HCT116 (cell line): ENCODE data around the gene SNAPC2. TPM values are rescaled to one million over a fixed set of nuclear protein-coding genes. Genes with fewer than 3 reads are reported as not detected.

Experiments
- ATAC-seq: fragments of 200-7000 bp; cut with Tn5 transposase; 2 replicates; pipeline ENCODE4 v1.9.1; 2020; ENCODE audit warnings: mild to moderate bottlenecking, moderate library complexity
- BruUV-seq: library from RNA; stranded (reverse); fragments of 400-500 nt; replicated peaks from 2 replicates; lab custom pipeline; 2021; lab: Mats Ljungman, UMichigan
- CTCF ChIA-PET: fragments of 300-600 bp; sonication (Branson Sonifier 250); formaldehyde crosslinking; loops from one replicate; lab custom pipeline; 2021; ENCODE audit warnings: antibody characterized with exemption; lab: Charles Lee
- POLR2A ChIA-PET: fragments of 300-600, 350-600 bp; sonication (Branson Sonifier 250); formaldehyde crosslinking; loops from one replicate; lab custom pipeline; 2021; ENCODE audit warnings: antibody characterized with exemption; lab: Charles Lee
- RAD21 ChIA-PET, 2 experiments: fragments of 300-600 bp; sonication (Branson Sonifier 250); formaldehyde crosslinking; loops; one replicate each; lab custom pipeline; 2023; ENCODE audit warnings: low total read pairs in 2 of 2; ENCODE audit not compliant: uncharacterized antibody in 2 of 2, unreplicated experiment in 2 of 2, low non-redundant PET in 1 of 2; lab: Charles Lee
- DNase-seq: peaks from one replicate; pipeline ENCODE4 v3.0.0-alpha.2; 2010; ENCODE audit warnings: low read depth, low spot score
- H2AFZ ChIP-seq: fragments of 200-600 bp; shearing (Covaris generic), sonication (generic); 2 replicates; pipeline ENCODE4 v1.6.1; 2017; ENCODE audit warnings: low read depth, mixed run types, mixed read lengths, antibody characterized with exemption, low read length; ENCODE audit not compliant: poor library complexity, severe bottlenecking
- H3K27ac ChIP-seq: 2 replicates; pipeline ENCODE4 v1.5.1; 2012; ENCODE audit warnings: low read depth, low read length
- H3K27me3 ChIP-seq: fragments of 200-600 bp; sonication (generic); 2 replicates; pipeline ENCODE4 v1.6.1; 2016; ENCODE audit warnings: mixed run types, low read length, mixed read lengths; ENCODE audit not compliant: insufficient read depth
- H3K36me3 ChIP-seq, 2 experiments: fragments of 200-500 bp in 1 of 2; fragments of 200-600 bp in 1 of 2; sonication (Bioruptor generic) in 1 of 2; sonication (generic) in 1 of 2; 2 replicates each; pipeline versions ENCODE4 v1.5.1 to v1.6.1; 2014 to 2016; ENCODE audit warnings: low read length in 2 of 2, inconsistent platforms in 1 of 2, mixed read lengths in 1 of 2, mixed run types in 1 of 2; ENCODE audit not compliant: insufficient read depth in 2 of 2, control insufficient read depth in 1 of 2
- H3K4me1 ChIP-seq, 2 experiments: fragments of 200-600 bp in 1 of 2; sonication (generic) in 1 of 2; 2 replicates each; pipeline versions ENCODE4 v1.5.1 to v1.6.1; 2012 to 2017; ENCODE audit warnings: low read length in 2 of 2, inconsistent platforms in 1 of 2, mild to moderate bottlenecking in 1 of 2, mixed read lengths in 1 of 2, mixed run types in 1 of 2, moderate library complexity in 1 of 2; ENCODE audit not compliant: insufficient read depth in 2 of 2, control insufficient read depth in 1 of 2
- H3K4me2 ChIP-seq: fragments of 200-600 bp; sonication (generic); 2 replicates; pipeline ENCODE4 v1.6.1; 2017; ENCODE audit warnings: mixed run types, low read length, mixed read lengths
- H3K4me3 ChIP-seq, 2 experiments: fragments of 200-600 bp in 1 of 2; sonication (generic) in 1 of 2; replicated peaks in 1 of 2; 2 replicates each; pipeline ENCODE4 v1.5.1; 2011 to 2016; ENCODE audit warnings: low read length in 2 of 2, control low read depth in 1 of 2, low read depth in 1 of 2, mild to moderate bottlenecking in 1 of 2, mixed read lengths in 1 of 2, mixed run types in 1 of 2
- H3K79me2 ChIP-seq: fragments of 200-600 bp; sonication (generic); 2 replicates; pipeline ENCODE4 v1.6.1; 2017; ENCODE audit warnings: mild to moderate bottlenecking, mixed run types, low read length, moderate library complexity, mixed read lengths; ENCODE audit not compliant: insufficient read depth
- H3K9ac ChIP-seq: fragments of 200-600 bp; sonication (generic); 2 replicates; pipeline ENCODE4 v1.6.1; 2016; ENCODE audit warnings: low read length, mixed read lengths
- H3K9me2 ChIP-seq: fragments of 200-600 bp; sonication (generic), shearing (Covaris generic); 2 replicates; pipeline ENCODE4 v1.6.1; 2017; ENCODE audit warnings: mixed run types, mild to moderate bottlenecking, moderate library complexity; ENCODE audit not compliant: insufficient read depth
- H3K9me3 ChIP-seq, 2 experiments: fragments of 200-500 bp in 1 of 2; fragments of 200-600 bp in 1 of 2; sonication (Bioruptor generic) in 1 of 2; sonication (generic) in 1 of 2; 2 replicates each; pipeline ENCODE4 v1.6.1; 2014 to 2017; ENCODE audit warnings: low read length in 2 of 2, mixed read lengths in 2 of 2, inconsistent platforms in 1 of 2, low read depth in 1 of 2, mild to moderate bottlenecking in 1 of 2, mixed run types in 1 of 2, moderate library complexity in 1 of 2; ENCODE audit not compliant: control insufficient read depth in 1 of 2, insufficient read depth in 1 of 2
- H4K20me1 ChIP-seq: fragments of 200-600 bp; sonication (generic), shearing (Covaris generic); 2 replicates; pipeline ENCODE4 v1.6.1; 2017; ENCODE audit warnings: mixed run types, mild to moderate bottlenecking, moderate library complexity; ENCODE audit not compliant: insufficient read depth
- ATF3 ChIP-seq: IDR thresholded peaks from 2 replicates; pipeline ENCODE4 v1.6.1; 2012
- CBX3 ChIP-seq: IDR thresholded peaks from 2 replicates; pipeline ENCODE4 v1.6.1; 2012; ENCODE audit warnings: low read depth
- CEBPB ChIP-seq: IDR thresholded peaks from 2 replicates; pipeline ENCODE4 v1.6.1; 2012; ENCODE audit warnings: low read depth
- EGR1 ChIP-seq: IDR thresholded peaks from 2 replicates; pipeline ENCODE4 v1.6.1; 2012; ENCODE audit warnings: low read depth
- EZH2 ChIP-seq: fragments of 200-600 bp; sonication (generic); IDR thresholded peaks from 2 replicates; pipeline ENCODE4 v1.6.1; 2017; ENCODE audit warnings: antibody characterized with exemption, mixed run types
- EZH2phosphoT487 ChIP-seq: fragments of 200-600 bp; IDR thresholded peaks from 2 replicates; pipeline ENCODE4 v1.6.1; 2018; ENCODE audit warnings: antibody characterized with exemption, borderline replicate concordance
- FOSL1 ChIP-seq: IDR thresholded peaks from 2 replicates; pipeline ENCODE4 v1.6.1; 2012; ENCODE audit warnings: low read depth
- JUND ChIP-seq: IDR thresholded peaks from 2 replicates; pipeline ENCODE4 v1.6.1; 2012
- POLR2A ChIP-seq: IDR thresholded peaks from 2 replicates; pipeline ENCODE4 v1.7.0; 2011; ENCODE audit warnings: borderline replicate concordance; ENCODE audit not compliant: insufficient read depth, insufficient read length; ENCODE audit errors: extremely low read depth
- POLR2AphosphoS5 ChIP-seq: IDR thresholded peaks from 2 replicates; pipeline ENCODE4 v1.6.1; 2011; ENCODE audit warnings: mild to moderate bottlenecking, low read depth, low read length, moderate library complexity
- SIN3A ChIP-seq: IDR thresholded peaks from 2 replicates; pipeline ENCODE4 v1.6.1; 2012; ENCODE audit warnings: low read depth
- SRF ChIP-seq: IDR thresholded peaks from 2 replicates; pipeline ENCODE4 v1.6.1; 2012; ENCODE audit warnings: low read depth
- TCF7L2 ChIP-seq: IDR thresholded peaks from 2 replicates; pipeline ENCODE4 v1.7.0; 2011; ENCODE audit warnings: borderline replicate concordance, inconsistent platforms; ENCODE audit not compliant: insufficient read depth, insufficient read length; ENCODE audit errors: extremely low read depth
- YY1 ChIP-seq: IDR thresholded peaks from 2 replicates; pipeline ENCODE4 v1.6.1; 2011; ENCODE audit warnings: low read length, low read depth, moderate library complexity, mild to moderate bottlenecking; ENCODE audit not compliant: insufficient replicate concordance; ENCODE audit errors: extremely low read depth
- ZFX ChIP-seq: fragments of 450-650 bp; IDR thresholded peaks from 2 replicates; pipeline ENCODE4 v1.6.1; 2017
- ZNF274 ChIP-seq: fragments of 200-500 bp; sonication (Bioruptor generic); IDR thresholded peaks from 2 replicates; pipeline ENCODE4 v1.6.1; 2014; ENCODE audit warnings: mild to moderate bottlenecking, low read depth, low read length, inconsistent platforms
- intact Hi-C: fragments of 100-400 bp; cut with micrococcal nuclease; formaldehyde crosslinking; loops from 2 replicates; pipeline ENCODE4 v1.10.0; 2022
- total RNA-seq: library from RNA; stranded (reverse); gene quantifications from one replicate; pipeline ENCODE4 v1.2.1, GENCODE V29; 2021; ENCODE audit not compliant: unreplicated experiment
- TF ChIP-seq, protein P1 (sequence below), 3 experiments: fragments of 200-600 bp in 1 of 3; sonication (generic) in 1 of 3; IDR thresholded peaks in 2 of 3; conservative IDR thresholded peaks in 1 of 3; 2 replicates each; pipeline ENCODE4 v1.5.1; 2012 to 2017; ENCODE audit warnings: low read depth in 2 of 3, low read length in 2 of 3, antibody characterized with exemption in 1 of 3, borderline replicate concordance in 1 of 3, control low read depth in 1 of 3, mild to moderate bottlenecking in 1 of 3, mixed read lengths in 1 of 3, mixed run types in 1 of 3, moderate library complexity in 1 of 3; ENCODE audit not compliant: insufficient read depth in 1 of 3
- TF ChIP-seq, protein P2 (sequence below): IDR thresholded peaks from 2 replicates; pipeline ENCODE4 v1.6.1; 2012; ENCODE audit warnings: low read depth
- TF ChIP-seq, protein P3 (sequence below): IDR thresholded peaks from 2 replicates; pipeline ENCODE4 v1.6.1; 2011; ENCODE audit warnings: mild to moderate bottlenecking, low read length, moderate library complexity; ENCODE audit not compliant: insufficient replicate concordance; ENCODE audit errors: extremely low read depth
- TF ChIP-seq, protein P4 (sequence below): IDR thresholded peaks from 2 replicates; pipeline ENCODE4 v1.6.1; 2012

Gene SNAPC2
- total RNA-seq, 1 experiment from 2014 or later: 42.9 TPM

GRCh38 chr19:7879111-7879807 lies 40.9 kb upstream of the SNAPC2 start:
- no peak overlapping the region for H3K4me2 ChIP-seq
- H3K9me2 ChIP-seq: no peaks in the 10 kb centered on the region
- DNase-seq: no peak
- CTCF ChIA-PET: interaction anchor here (1.2 kb wide), 1 partner anchor 10 kb away, joined by 7 read pairs; no protein-coding TSS in a partner anchor
- H3K79me2 ChIP-seq: no peaks in the 10 kb centered on the region
- TF ChIP-seq, protein P1, sequence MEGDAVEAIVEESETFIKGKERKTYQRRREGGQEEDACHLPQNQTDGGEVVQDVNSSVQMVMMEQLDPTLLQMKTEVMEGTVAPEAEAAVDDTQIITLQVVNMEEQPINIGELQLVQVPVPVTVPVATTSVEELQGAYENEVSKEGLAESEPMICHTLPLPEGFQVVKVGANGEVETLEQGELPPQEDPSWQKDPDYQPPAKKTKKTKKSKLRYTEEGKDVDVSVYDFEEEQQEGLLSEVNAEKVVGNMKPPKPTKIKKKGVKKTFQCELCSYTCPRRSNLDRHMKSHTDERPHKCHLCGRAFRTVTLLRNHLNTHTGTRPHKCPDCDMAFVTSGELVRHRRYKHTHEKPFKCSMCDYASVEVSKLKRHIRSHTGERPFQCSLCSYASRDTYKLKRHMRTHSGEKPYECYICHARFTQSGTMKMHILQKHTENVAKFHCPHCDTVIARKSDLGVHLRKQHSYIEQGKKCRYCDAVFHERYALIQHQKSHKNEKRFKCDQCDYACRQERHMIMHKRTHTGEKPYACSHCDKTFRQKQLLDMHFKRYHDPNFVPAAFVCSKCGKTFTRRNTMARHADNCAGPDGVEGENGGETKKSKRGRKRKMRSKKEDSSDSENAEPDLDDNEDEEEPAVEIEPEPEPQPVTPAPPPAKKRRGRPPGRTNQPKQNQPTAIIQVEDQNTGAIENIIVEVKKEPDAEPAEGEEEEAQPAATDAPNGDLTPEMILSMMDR (IDR thresholded peaks at IDR 0.05 in 2 of 3, conservative IDR thresholded peaks at IDR 0.05 in 1 of 3; ENCODE audit: borderline replicate concordance in 1 of 3, insufficient read depth in 1 of 3, low read depth in 2 of 3, low read length in 2 of 3): no peak
- TF ChIP-seq POLR2AphosphoS5 (no peak), YY1 (no peak), JUND (no peak), ZNF274 (no peak), POLR2A (no peak), CBX3 (no peak), ZFX (no peak; the same call in 1 of the 2 replicates), FOSL1 (no peak), SIN3A (no peak), CEBPB (no peak), EGR1 (no peak), ATF3 (no peak), SRF (no peak), EZH2phosphoT487 (no peak), EZH2 (no peak), TCF7L2 (no peak)
- TF ChIP-seq, protein P2, sequence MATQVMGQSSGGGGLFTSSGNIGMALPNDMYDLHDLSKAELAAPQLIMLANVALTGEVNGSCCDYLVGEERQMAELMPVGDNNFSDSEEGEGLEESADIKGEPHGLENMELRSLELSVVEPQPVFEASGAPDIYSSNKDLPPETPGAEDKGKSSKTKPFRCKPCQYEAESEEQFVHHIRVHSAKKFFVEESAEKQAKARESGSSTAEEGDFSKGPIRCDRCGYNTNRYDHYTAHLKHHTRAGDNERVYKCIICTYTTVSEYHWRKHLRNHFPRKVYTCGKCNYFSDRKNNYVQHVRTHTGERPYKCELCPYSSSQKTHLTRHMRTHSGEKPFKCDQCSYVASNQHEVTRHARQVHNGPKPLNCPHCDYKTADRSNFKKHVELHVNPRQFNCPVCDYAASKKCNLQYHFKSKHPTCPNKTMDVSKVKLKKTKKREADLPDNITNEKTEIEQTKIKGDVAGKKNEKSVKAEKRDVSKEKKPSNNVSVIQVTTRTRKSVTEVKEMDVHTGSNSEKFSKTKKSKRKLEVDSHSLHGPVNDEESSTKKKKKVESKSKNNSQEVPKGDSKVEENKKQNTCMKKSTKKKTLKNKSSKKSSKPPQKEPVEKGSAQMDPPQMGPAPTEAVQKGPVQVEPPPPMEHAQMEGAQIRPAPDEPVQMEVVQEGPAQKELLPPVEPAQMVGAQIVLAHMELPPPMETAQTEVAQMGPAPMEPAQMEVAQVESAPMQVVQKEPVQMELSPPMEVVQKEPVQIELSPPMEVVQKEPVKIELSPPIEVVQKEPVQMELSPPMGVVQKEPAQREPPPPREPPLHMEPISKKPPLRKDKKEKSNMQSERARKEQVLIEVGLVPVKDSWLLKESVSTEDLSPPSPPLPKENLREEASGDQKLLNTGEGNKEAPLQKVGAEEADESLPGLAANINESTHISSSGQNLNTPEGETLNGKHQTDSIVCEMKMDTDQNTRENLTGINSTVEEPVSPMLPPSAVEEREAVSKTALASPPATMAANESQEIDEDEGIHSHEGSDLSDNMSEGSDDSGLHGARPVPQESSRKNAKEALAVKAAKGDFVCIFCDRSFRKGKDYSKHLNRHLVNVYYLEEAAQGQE: no peak
- TF ChIP-seq, protein P3, sequence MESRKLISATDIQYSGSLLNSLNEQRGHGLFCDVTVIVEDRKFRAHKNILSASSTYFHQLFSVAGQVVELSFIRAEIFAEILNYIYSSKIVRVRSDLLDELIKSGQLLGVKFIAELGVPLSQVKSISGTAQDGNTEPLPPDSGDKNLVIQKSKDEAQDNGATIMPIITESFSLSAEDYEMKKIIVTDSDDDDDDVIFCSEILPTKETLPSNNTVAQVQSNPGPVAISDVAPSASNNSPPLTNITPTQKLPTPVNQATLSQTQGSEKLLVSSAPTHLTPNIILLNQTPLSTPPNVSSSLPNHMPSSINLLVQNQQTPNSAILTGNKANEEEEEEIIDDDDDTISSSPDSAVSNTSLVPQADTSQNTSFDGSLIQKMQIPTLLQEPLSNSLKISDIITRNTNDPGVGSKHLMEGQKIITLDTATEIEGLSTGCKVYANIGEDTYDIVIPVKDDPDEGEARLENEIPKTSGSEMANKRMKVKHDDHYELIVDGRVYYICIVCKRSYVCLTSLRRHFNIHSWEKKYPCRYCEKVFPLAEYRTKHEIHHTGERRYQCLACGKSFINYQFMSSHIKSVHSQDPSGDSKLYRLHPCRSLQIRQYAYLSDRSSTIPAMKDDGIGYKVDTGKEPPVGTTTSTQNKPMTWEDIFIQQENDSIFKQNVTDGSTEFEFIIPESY: no peak
- TF ChIP-seq, protein P4, sequence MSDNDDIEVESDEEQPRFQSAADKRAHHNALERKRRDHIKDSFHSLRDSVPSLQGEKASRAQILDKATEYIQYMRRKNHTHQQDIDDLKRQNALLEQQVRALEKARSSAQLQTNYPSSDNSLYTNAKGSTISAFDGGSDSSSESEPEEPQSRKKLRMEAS: no peak
- TF ChIP-seq, all 23 proteins: peak for 0
- no peak for ATAC-seq
- Histone ChIP-seq H2AFZ (no peak overlapping the region), H4K20me1 (no peaks in the 10 kb centered on the region), H3K27ac (no peak overlapping the region; the same call in 1 of the 2 replicates), H3K4me3 (no peak overlapping the region), H3K9ac (no peak overlapping the region), H3K27me3 (no peaks in the 10 kb centered on the region), H3K36me3 (no peaks in the 10 kb centered on the region), H3K4me1 (peaks cover 4 to 15% of the 10 kb centered on the region in 2 experiments; a peak in 3 of 4 replicates), H3K9me3 (no peaks in the 10 kb centered on the region)
- ChIA-PET RAD21 (no interaction called here), POLR2A (no interaction called here)
- BruUV-seq: no TSS peak
- intact Hi-C loops: no loop called here
